Endodermal cell (in vitro differentiated cells): Measurements from ENCODE around the gene ZNF76. TPM values are rescaled to one million over a fixed set of nuclear protein-coding genes. Genes with fewer than 3 reads are reported as not detected.

ENCODE experiments used
- DNase-seq: peaks from one replicate; pipeline ENCODE4 v3.0.0-alpha.2; 2017
- H3K27ac ChIP-seq: 2 replicates; pipeline ENCODE4 v1.5.1; 2013; ENCODE audit warnings: mild to moderate bottlenecking, low read depth, low read length, moderate library complexity
- H3K27me3 ChIP-seq: 2 replicates; pipeline ENCODE4 v1.6.1; 2013; ENCODE audit warnings: mild to moderate bottlenecking, low read length, moderate library complexity; ENCODE audit not compliant: insufficient read depth, control insufficient read depth, poor library complexity, severe bottlenecking
- H3K36me3 ChIP-seq: 2 replicates; pipeline ENCODE4 v1.7.0; 2013; ENCODE audit warnings: mild to moderate bottlenecking, low read length, moderate library complexity; ENCODE audit not compliant: control insufficient read depth, insufficient read depth
- H3K4me1 ChIP-seq: one replicate; pipeline ENCODE4 v1.7.0; 2013; ENCODE audit warnings: low read length; ENCODE audit not compliant: control insufficient read depth, insufficient read depth
- H3K4me3 ChIP-seq: 2 replicates; pipeline ENCODE4 v1.5.1; 2013; ENCODE audit warnings: mild to moderate bottlenecking, low read length, moderate library complexity
- H3K9ac ChIP-seq: 2 replicates; pipeline ENCODE4 v1.6.1; 2013; ENCODE audit warnings: mild to moderate bottlenecking, low read length, moderate library complexity; ENCODE audit not compliant: poor library complexity, severe bottlenecking; ENCODE audit errors: extremely low read depth
- H3K9me3 ChIP-seq: 2 replicates; pipeline ENCODE4 v1.6.1; 2013; ENCODE audit warnings: mild to moderate bottlenecking, low read length, moderate library complexity; ENCODE audit not compliant: control insufficient read depth
- H3K27ac Mint-ChIP-seq: 2 replicates; pipeline ENCODE4 v1.8.0; 2020; ENCODE audit warnings: mixed read lengths
- H3K27me3 Mint-ChIP-seq: 2 replicates; pipeline ENCODE4 v1.8.0; 2021; ENCODE audit warnings: mild to moderate bottlenecking, mixed read lengths; ENCODE audit not compliant: insufficient read depth
- H3K36me3 Mint-ChIP-seq: 2 replicates; pipeline ENCODE4 v1.8.0; 2020; ENCODE audit warnings: low read depth, mixed read lengths
- H3K4me1 Mint-ChIP-seq: 2 replicates; pipeline ENCODE4 v1.8.0; 2020; ENCODE audit warnings: mixed read lengths
- H3K4me3 Mint-ChIP-seq: 2 replicates; pipeline ENCODE4 v1.8.0; 2020; ENCODE audit warnings: mild to moderate bottlenecking, moderate library complexity, mixed read lengths
- H3K9me3 Mint-ChIP-seq: 2 replicates; pipeline ENCODE4 v1.8.0; 2020; ENCODE audit warnings: mild to moderate bottlenecking, mixed read lengths
- WGBS, 2 experiments: methylation state at CpG; one replicate each; pipeline versions ENCODE4 v1.1.5 to v1.1.7; 2013; ENCODE audit warnings: missing lambda C conversion rate in 2 of 2, mixed read lengths in 1 of 2; ENCODE audit not compliant: insufficient coverage in 1 of 2, insufficient read length in 1 of 2; 5-methylcytosine and 5-hydroxymethylcytosine counted together
- total RNA-seq, 2 donors: library from RNA; stranded (reverse); fragmentation: NEBNext Ultra II Directional in 1 of 2; extraction: Animal tissue kit (Norgen Biotek cat#: 25700) in 1 of 2; gene quantifications; 2 replicates in 1 of 2; 3 replicates in 1 of 2; pipeline ENCODE4 v1.2.1, GENCODE V29; 2021
- TF ChIP-seq, protein P1 (sequence below): fragments of 200-600 bp; sonication (generic); conservative IDR thresholded peaks from 2 replicates; pipeline ENCODE4 v1.5.0; 2021; ENCODE audit warnings: antibody characterized with exemption, mild to moderate bottlenecking

Gene ZNF76
- total RNA-seq, 2 donors from 2014 or later: 39.0 to 42.9 TPM

DNA sequence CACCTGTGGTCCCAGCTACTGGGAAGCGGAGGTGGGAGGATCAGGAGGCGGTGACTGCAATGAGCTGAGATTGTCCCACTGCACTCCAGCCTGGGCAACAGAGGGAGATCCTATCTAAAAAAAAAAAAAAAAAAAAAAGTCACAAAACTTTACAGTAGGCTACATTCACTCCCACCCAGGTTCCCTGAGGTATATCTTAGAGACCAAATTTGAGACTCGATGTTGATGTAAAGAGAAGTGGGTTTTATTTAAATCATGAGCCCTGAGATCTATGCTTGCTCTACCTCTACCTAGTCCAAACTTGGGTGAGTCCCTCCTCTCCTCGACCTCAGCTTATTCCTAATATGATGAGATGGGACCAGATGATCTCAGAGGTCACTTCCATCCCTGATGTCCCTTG lies 29.3 kb downstream of the ZNF76 start:
- Mint-ChIP-seq H3K36me3 (peaks cover 64% of the 10 kb centered on the region), H3K9me3 (no peaks in the 10 kb centered on the region), H3K27me3 (no peaks in the 10 kb centered on the region), H3K27ac (no peak overlapping the region), H3K4me3 (no peak overlapping the region), H3K4me1 (no peaks in the 10 kb centered on the region)
- no peaks in the 10 kb centered on the region for H3K4me1 ChIP-seq
- no peak overlapping the region for H3K9ac ChIP-seq
- DNase-seq: no peak
- TF ChIP-seq, protein P1, sequence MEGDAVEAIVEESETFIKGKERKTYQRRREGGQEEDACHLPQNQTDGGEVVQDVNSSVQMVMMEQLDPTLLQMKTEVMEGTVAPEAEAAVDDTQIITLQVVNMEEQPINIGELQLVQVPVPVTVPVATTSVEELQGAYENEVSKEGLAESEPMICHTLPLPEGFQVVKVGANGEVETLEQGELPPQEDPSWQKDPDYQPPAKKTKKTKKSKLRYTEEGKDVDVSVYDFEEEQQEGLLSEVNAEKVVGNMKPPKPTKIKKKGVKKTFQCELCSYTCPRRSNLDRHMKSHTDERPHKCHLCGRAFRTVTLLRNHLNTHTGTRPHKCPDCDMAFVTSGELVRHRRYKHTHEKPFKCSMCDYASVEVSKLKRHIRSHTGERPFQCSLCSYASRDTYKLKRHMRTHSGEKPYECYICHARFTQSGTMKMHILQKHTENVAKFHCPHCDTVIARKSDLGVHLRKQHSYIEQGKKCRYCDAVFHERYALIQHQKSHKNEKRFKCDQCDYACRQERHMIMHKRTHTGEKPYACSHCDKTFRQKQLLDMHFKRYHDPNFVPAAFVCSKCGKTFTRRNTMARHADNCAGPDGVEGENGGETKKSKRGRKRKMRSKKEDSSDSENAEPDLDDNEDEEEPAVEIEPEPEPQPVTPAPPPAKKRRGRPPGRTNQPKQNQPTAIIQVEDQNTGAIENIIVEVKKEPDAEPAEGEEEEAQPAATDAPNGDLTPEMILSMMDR: no peak
- no peak overlapping the region for H3K27ac ChIP-seq
- no peaks in the 10 kb centered on the region for H3K27me3 ChIP-seq
- WGBS, 2 experiments: 58% methylated on average over 3 of the region's 4 CpGs; no CpG with 5 or more reads in 1 of the 2 experiments
- no peaks in the 10 kb centered on the region for H3K9me3 ChIP-seq
- no peak overlapping the region for H3K4me3 ChIP-seq
- H3K36me3 ChIP-seq: peaks cover 36% of the 10 kb centered on the region

DNA sequence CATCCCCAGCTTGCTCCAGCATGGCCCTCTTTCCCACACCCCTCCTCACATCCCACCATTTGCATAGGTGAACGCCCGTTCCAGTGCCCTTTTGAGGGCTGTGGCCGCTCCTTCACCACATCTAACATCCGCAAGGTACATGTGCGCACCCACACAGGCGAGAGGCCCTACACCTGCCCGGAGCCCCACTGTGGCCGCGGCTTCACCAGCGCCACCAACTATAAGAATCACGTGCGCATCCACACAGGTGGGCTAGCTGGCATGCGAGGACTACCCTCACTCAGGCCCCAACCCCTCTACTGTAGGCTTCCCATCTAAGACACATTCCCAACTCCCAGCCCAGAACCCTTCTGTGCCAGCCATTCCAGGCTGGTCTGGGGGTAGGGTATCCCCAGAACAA lies 32.0 kb downstream of the ZNF76 start:
- no peak overlapping the region for H3K27ac Mint-ChIP-seq

DNA sequence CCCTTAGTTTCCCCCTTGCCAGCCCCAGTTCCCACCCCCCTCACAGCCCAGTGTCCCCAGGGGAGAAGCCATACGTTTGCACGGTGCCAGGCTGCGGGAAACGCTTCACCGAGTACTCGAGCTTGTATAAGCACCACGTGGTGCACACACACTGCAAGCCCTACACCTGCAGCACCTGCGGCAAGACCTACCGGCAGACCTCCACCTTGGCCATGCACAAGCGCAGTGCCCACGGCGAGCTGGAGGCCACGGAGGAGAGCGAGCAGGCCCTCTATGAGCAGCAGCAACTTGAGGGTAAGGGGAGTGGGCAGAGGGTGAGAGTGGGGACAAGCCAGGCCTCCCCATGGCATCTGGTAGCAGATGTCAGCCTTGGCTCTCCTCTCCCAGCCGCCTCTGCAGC lies 33.0 kb downstream of the ZNF76 start:
- no peaks in the 10 kb centered on the region for H3K9me3 Mint-ChIP-seq
- Histone ChIP-seq H3K27ac (no peak overlapping the region), H3K4me1 (no peaks in the 10 kb centered on the region), H3K27me3 (no peaks in the 10 kb centered on the region), H3K36me3 (peaks cover 32% of the 10 kb centered on the region), H3K9me3 (no peaks in the 10 kb centered on the region), H3K9ac (no peak overlapping the region), H3K4me3 (no peak overlapping the region)
- no peak overlapping the region for H3K4me3 Mint-ChIP-seq
- H3K27me3 Mint-ChIP-seq: no peaks in the 10 kb centered on the region
- H3K4me1 Mint-ChIP-seq: peaks cover 2% of the 10 kb centered on the region
- no peak overlapping the region for H3K27ac Mint-ChIP-seq
- no peak for DNase-seq
- 72 to 78% methylated on average over 11 to 15 of the region's 15 CpGs for WGBS, 2 experiments
- H3K36me3 Mint-ChIP-seq: peaks cover 63% of the 10 kb centered on the region
- TF ChIP-seq, protein P1: no peak

More for the DNA sequence above, 32.0 kb downstream of the ZNF76 start:
- Histone ChIP-seq H3K4me1 (no peaks in the 10 kb centered on the region), H3K4me3 (no peak overlapping the region), H3K9me3 (no peaks in the 10 kb centered on the region), H3K27me3 (no peaks in the 10 kb centered on the region), H3K36me3 (peaks cover 34% of the 10 kb centered on the region), H3K27ac (no peak overlapping the region), H3K9ac (no peak overlapping the region)
- WGBS, 2 experiments: 93 to 100% methylated on average over 6 to 13 of the region's 13 CpGs
- Mint-ChIP-seq H3K27me3 (no peaks in the 10 kb centered on the region), H3K4me3 (no peak overlapping the region), H3K36me3 (peaks cover 68% of the 10 kb centered on the region), H3K4me1 (peaks cover 2% of the 10 kb centered on the region), H3K9me3 (no peaks in the 10 kb centered on the region)
- DNase-seq: no peak
- TF ChIP-seq, protein P1: no peak
